ENCODE results near the gene MVP. TPM values are rescaled to one million over a fixed set of nuclear protein-coding genes. Genes with fewer than 3 reads are reported as not detected.

MVP gene
- total RNA-seq, 1 donor from 2014 or later, result 150 TPM

DNA sequence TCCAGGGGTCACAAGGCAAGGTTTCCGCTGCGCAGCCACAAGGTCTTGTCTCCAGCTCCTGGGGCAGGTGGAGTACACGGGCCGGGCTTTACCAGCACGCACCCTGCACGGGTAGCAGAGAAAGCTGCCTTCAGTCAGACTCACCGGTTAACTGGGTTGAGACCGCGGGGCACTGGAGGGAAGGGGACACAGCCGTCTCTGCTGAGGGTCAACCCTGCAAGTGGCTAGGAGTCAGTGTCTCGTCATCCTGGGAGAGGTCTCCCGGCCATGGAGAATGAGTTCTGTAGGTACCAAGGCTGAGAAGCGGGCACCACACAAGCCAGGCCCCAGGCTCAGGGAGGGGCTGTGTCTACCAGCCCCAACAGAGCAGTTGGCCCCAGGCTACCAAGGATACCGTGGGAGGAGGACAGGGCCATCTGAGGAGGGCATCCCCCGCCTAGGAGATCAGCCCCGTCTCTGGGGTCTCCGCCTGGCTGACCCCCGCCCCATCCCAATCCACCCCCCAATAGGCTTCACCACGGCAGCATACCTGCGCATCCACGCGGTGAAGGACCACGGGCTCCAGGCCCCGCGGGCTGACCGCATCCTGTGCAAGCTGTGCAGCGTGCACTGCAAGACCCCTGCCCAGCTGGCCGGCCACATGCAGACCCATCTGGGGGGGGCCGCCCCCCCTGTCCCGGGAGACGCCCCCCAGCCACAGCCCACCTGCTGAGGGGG is 11.1 kb upstream of the MVP start:
- H3K4me3 Mint-ChIP-seq (ENCODE audit: unreplicated experiment), result peak overlapping the region; percentile 83
- H3K9me3 Mint-ChIP-seq (ENCODE audit: unreplicated experiment), result no peaks in the 10 kb centered on the region
- peaks cover 4% of the 10 kb centered on the region for H3K36me3 Mint-ChIP-seq (ENCODE audit: unreplicated experiment)
- H3K27ac Mint-ChIP-seq (ENCODE audit: unreplicated experiment), result peak overlapping the region; percentile 92
- peaks cover 64% of the 10 kb centered on the region for H3K4me1 Mint-ChIP-seq (ENCODE audit: unreplicated experiment)
- no peak for DNase-seq (ENCODE audit: extremely low spot score, unreplicated experiment)
- TF ChIP-seq, protein P1, sequence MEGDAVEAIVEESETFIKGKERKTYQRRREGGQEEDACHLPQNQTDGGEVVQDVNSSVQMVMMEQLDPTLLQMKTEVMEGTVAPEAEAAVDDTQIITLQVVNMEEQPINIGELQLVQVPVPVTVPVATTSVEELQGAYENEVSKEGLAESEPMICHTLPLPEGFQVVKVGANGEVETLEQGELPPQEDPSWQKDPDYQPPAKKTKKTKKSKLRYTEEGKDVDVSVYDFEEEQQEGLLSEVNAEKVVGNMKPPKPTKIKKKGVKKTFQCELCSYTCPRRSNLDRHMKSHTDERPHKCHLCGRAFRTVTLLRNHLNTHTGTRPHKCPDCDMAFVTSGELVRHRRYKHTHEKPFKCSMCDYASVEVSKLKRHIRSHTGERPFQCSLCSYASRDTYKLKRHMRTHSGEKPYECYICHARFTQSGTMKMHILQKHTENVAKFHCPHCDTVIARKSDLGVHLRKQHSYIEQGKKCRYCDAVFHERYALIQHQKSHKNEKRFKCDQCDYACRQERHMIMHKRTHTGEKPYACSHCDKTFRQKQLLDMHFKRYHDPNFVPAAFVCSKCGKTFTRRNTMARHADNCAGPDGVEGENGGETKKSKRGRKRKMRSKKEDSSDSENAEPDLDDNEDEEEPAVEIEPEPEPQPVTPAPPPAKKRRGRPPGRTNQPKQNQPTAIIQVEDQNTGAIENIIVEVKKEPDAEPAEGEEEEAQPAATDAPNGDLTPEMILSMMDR (IDR thresholded peaks at IDR 0.05), result no peak
- no peaks in the 10 kb centered on the region for H3K27me3 Mint-ChIP-seq (ENCODE audit: unreplicated experiment)

DNA sequence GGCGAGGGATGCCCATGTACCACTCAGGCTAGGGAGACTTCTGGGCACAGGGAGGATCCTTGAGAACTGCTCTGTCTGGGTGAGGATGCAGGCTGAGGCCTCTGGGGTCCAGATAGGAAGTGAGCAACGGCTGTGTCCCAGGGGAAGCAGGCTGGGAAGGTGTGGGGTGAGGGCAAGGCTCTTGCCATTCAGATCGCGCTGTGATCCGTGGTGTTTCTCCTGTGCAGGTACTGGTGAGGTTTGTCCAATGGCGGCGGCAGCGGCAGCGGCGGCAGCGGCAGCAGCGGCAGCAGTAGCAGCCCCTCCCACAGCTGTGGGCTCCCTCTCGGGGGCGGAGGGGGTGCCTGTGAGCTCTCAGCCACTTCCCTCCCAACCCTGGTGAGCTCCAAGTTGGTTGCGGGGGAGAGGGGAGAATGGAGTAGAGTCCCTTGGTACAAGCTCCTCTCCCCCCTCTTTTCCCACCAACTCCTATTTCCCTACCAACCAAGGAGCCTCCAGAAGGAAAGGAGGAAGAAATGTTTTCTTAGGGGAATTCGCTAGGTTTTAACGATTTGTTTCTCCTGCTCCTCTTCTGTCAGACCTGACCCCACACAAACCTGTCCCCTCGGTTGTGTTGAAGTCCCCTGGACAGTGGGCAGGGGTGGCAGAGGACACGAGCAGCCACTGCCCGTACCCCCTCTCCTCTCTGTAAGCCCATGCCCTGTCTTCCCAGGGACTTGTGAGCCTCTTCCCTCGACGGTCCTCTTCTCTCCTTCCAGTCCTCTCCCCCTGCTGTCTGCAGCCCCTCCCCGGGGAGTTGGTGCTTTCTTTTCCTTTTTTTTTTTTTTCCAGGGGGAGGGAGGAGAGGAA is 10.2 kb upstream of the MVP start:
- H3K4me1 Mint-ChIP-seq (ENCODE audit: unreplicated experiment), result peaks cover 66% of the 10 kb centered on the region
- TF ChIP-seq, protein P1 (IDR thresholded peaks at IDR 0.05), result no peak
- H3K4me3 Mint-ChIP-seq (ENCODE audit: unreplicated experiment), result peak overlapping the region; percentile 81
- peaks cover 4% of the 10 kb centered on the region for H3K36me3 Mint-ChIP-seq (ENCODE audit: unreplicated experiment)
- H3K27ac Mint-ChIP-seq (ENCODE audit: unreplicated experiment), result peak overlapping the region; percentile 93
- H3K9me3 Mint-ChIP-seq (ENCODE audit: unreplicated experiment), result no peaks in the 10 kb centered on the region
- DNase-seq (ENCODE audit: extremely low spot score, unreplicated experiment), result no peak
- no peaks in the 10 kb centered on the region for H3K27me3 Mint-ChIP-seq (ENCODE audit: unreplicated experiment)

DNA sequence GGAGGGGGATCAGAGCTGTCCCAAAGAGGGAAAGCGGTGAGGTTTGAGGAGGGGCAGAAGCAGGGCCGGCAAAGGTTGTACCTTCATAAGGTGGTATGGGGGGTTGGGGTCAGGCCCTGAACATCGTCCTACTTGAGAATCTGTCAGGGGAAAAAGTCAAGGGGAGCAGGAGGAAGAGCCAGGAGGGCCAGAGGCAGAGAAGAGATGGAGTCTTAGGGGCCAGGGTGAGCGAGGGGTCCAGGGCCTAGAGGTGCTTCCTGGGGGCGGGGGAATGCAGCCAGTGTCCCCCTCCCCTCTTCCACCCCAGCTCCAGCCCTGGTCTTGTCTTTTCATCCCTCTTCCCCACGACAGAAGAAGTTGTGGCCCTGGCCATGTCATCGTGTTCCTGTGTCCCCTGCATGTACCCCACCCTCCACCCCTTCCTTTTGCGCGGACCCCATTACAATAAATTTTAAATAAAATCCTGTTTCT is 9.5 kb upstream of the MVP start:
- TF ChIP-seq, protein P1 (IDR thresholded peaks at IDR 0.05), result no peak
- H3K4me1 Mint-ChIP-seq (ENCODE audit: unreplicated experiment), result peaks cover 69% of the 10 kb centered on the region
- peak overlapping the region; percentile 93 for H3K27ac Mint-ChIP-seq (ENCODE audit: unreplicated experiment)
- H3K4me3 Mint-ChIP-seq (ENCODE audit: unreplicated experiment), result peak overlapping the region; percentile 81
- peaks cover 4% of the 10 kb centered on the region for H3K36me3 Mint-ChIP-seq (ENCODE audit: unreplicated experiment)
- DNase-seq (ENCODE audit: extremely low spot score, unreplicated experiment), result no peak
- H3K27me3 Mint-ChIP-seq (ENCODE audit: unreplicated experiment), result no peaks in the 10 kb centered on the region
- H3K9me3 Mint-ChIP-seq (ENCODE audit: unreplicated experiment), result no peaks in the 10 kb centered on the region

DNA sequence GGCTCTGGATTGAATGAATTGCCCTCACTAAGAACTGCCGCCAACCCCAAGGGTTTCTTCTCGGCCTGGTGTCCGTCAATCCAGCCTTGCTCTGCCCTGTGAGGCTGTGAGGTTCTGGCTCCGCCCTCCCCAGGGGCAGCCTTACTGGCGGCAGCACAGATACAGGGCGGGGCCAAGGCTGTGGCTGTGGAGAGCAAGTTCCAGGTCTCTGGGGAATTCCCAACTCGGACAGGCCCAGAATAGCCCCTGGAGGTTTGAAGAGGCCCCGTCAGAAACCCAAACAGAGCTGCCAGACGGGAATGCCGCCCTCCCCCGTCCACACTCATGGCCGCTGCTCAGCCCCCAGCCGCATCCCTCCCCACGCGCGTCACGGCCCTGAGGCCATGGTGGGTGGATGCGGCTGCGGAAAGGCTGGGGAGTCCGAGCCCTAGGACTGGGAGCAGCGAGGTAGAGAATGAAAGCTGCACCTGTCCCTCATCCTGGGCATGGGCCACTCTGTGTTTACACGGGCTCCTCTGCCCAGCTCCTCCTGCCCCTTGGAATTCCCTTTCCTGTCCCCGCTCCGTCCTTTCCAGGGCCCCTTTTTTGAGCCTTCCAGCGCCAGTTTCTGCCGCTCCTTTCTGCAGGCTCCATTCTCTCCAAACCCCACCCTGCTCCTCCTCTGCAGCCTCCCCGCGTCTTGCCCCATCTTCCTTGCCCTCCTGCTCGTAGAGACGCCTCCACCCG is 8.9 kb upstream of the MVP start:
- H3K4me1 Mint-ChIP-seq (ENCODE audit: unreplicated experiment), result peaks cover 72% of the 10 kb centered on the region
- TF ChIP-seq, protein P1 (IDR thresholded peaks at IDR 0.05), result no peak
- H3K4me3 Mint-ChIP-seq (ENCODE audit: unreplicated experiment), result peak overlapping the region; percentile 81
- H3K27ac Mint-ChIP-seq (ENCODE audit: unreplicated experiment), result peak overlapping the region; percentile 93
- H3K36me3 Mint-ChIP-seq (ENCODE audit: unreplicated experiment), result peaks cover 4% of the 10 kb centered on the region
- no peaks in the 10 kb centered on the region for H3K9me3 Mint-ChIP-seq (ENCODE audit: unreplicated experiment)
- H3K27me3 Mint-ChIP-seq (ENCODE audit: unreplicated experiment), result no peaks in the 10 kb centered on the region
- DNase-seq (ENCODE audit: extremely low spot score, unreplicated experiment), result peak; percentile 97

Data from osteocyte (in vitro differentiated cells).